ENCODE results near the gene WBP4. TPM values are rescaled to one million over a fixed set of nuclear protein-coding genes. Genes with fewer than 3 reads are reported as not detected.
"Not testable (repeated sequence)": the region's sequence is repeated elsewhere in the genome, so short reads cannot be mapped to it uniquely, and the experiment has no call there.

WBP4 gene
- total and polyA plus RNA-seq, 2 of the 4 experiments (the other 2 are of a cell fraction), result 4.3 to 11.0 TPM

DNA sequence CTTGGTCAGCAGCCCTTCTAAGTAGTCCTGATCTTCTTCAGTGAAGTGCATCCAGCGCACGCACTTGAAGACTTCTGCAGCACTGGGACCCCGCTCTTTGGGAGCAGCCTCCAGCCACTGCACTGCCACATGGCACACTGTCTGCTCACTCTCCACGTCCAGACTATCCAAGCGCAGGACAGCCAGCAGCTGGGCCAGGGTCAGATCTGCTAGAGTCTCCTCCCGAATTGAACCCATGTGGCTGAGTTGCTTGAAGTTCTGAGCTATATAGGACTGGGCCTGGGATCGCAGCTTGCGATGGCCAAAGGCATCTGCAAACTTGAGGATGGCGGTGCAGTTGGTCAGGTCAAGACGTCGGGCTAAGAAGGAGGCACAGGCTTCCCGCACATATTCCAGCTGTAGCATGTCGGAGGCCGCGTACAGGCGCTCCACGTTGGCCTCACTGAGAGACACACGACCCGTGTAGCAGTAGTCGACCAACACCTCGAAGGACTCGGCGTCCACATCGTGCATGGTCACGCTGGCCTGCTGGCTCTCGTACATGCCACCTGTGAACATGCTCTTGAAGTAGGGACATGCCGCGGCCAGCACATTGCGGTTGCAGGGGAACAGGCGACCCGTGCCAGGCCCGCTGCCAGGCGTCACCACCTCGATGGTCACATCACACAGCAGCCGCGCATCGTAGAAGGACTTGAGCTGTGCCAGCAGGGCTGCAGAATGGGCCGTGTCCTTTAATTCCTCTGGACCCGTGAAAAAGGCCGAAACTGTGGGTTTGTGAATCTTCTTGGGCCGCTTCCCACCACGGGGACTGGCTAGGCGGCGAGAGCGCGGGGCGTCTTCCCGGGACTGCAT, 70.6 kb downstream of the WBP4 start:
- peak overlapping the region; percentile 92 for H2AFZ ChIP-seq (replicated peaks; ENCODE audit: low read length, poor library complexity)
- H3K27me3 ChIP-seq (ENCODE audit: control insufficient read depth, insufficient read depth, low read length); DNase-seq; H2BK20ac ChIP-seq (ENCODE audit: low read depth, low read length); H4K20me1 ChIP-seq (ENCODE audit: insufficient read depth, low read length); H3K9me3 ChIP-seq (ENCODE audit: control insufficient read depth, insufficient read depth, low read length); H3K9me1 ChIP-seq (ENCODE audit: insufficient read depth, low read length); CTCF ChIA-PET; in situ Hi-C loops (cut with MboI; ENCODE audit: low sequenced_read_pairs); dilution Hi-C loops (cut with HindIII; ENCODE audit: low sequenced_read_pairs, unreplicated experiment); H3K36me3 ChIP-seq (ENCODE audit: control insufficient read depth, insufficient read depth, low read length): not testable (repeated sequence)
- peak overlapping the region; percentile 81 for H3K4ac ChIP-seq (ENCODE audit: low read depth, low read length)
- peak overlapping the region; percentile 43; the same call in 2 of the 3 replicates for H2BK15ac ChIP-seq (ENCODE audit: low read depth, low read length)
- peak; percentile 3 for ATAC-seq (ENCODE audit: low read depth)
- peak overlapping the region; percentile 80 for H2AK5ac ChIP-seq (ENCODE audit: low read depth, low read length)
- H3K27ac ChIP-seq (ENCODE audit: insufficient read depth, low read length), result peak overlapping the region; percentile 77
- H3K4me3 ChIP-seq (ENCODE audit: insufficient read depth, low read depth, low read length), result peak overlapping the region; percentile 51
- POLR2A ChIA-PET (ENCODE audit: unreplicated experiment), result interaction anchor here (0.9 kb wide), 1 partner anchor 17 kb away, joined by 5 read pairs; no protein-coding TSS in a partner anchor
- BruUV-seq (replicated peaks), result TSS peak; percentile 29
- H2AK9ac ChIP-seq (replicated peaks; ENCODE audit: low read depth, low read length, poor library complexity), result peak overlapping the region; percentile 66
- intact Hi-C loops (cut with micrococcal nuclease), result loop anchor here (2.0 to 5.0 kb wide), 2 partner anchors 90 to 179 kb away; partner anchors contain the start of gene NAA16
- peak overlapping the region; percentile 50 for H3K56ac ChIP-seq (ENCODE audit: extremely low read depth, insufficient read depth, low read length)
- peak overlapping the region; percentile 70 for H3K4me2 ChIP-seq (ENCODE audit: low read depth, low read length)
- H3K79me1 ChIP-seq (ENCODE audit: low read depth in 1 of 2, low read length in 2 of 2), result peaks cover 30 to 40% of the 10 kb centered on the region in 2 experiments
- peak overlapping the region; percentile 62 for H4K91ac ChIP-seq (ENCODE audit: insufficient read depth, low read depth, low read length)
- H3K14ac ChIP-seq (replicated peaks; ENCODE audit: low read depth, low read length), result peak overlapping the region; percentile 49
- H2BK5ac ChIP-seq (ENCODE audit: low read depth, low read length, poor library complexity, severe bottlenecking), result peak overlapping the region; percentile 88
- peak overlapping the region; percentile 74 for H3K23ac ChIP-seq (ENCODE audit: low read depth, low read length)
- peaks cover 10% of the 10 kb centered on the region for H3K4me1 ChIP-seq (ENCODE audit: control insufficient read depth, insufficient read depth, low read length)
- peak overlapping the region; percentile 57 for H2BK120ac ChIP-seq (ENCODE audit: low read depth, low read length)
- H3K18ac ChIP-seq (ENCODE audit: low read depth, low read length), result peak overlapping the region; percentile 54
- WGBS, 2 experiments (ENCODE audit: extremely low coverage in 2 of 2, insufficient read length in 1 of 2), result 51% methylated on average over 14 of the region's 48 CpGs; no CpG with 5 or more reads in 1 of the 2 experiments
- peak overlapping the region; percentile 76 to 85 for H4K8ac ChIP-seq (ENCODE audit: low read depth in 2 of 2, low read length in 2 of 2)
- peak overlapping the region; percentile 56 for H3K9ac ChIP-seq (ENCODE audit: low read depth, low read length)
- peak overlapping the region; percentile 6 for H4K5ac ChIP-seq (ENCODE audit: low read depth, low read length)

All from IMR-90 (cell line).